Sciatic nerve (tissue), 2 donors: ENCODE measurements around the gene ZNF468. TPM values are rescaled to one million over a fixed set of nuclear protein-coding genes. Genes with fewer than 3 reads are reported as not detected.
"Not testable (repeated sequence)": the region's sequence is repeated elsewhere in the genome, so short reads cannot be mapped to it uniquely, and the experiment has no call there.

ENCODE experiments used
- ATAC-seq: fragments of 200-7000 bp; cut with Tn5 transposase; one replicate; pipeline ENCODE4 v1.9.1; 2020; ENCODE audit warnings: mild to moderate bottlenecking, moderate library complexity
- DNase-seq: peaks from one replicate; pipeline ENCODE4 v3.0.0-alpha.2; 2020; ENCODE audit warnings: low spot score
- intact Hi-C: fragments of 100-400 bp; cut with DNase I; formaldehyde crosslinking; loops from one replicate; pipeline ENCODE4 v1.14.2; 2022
- total RNA-seq: library from RNA; stranded (reverse); fragmentation: NEBNext Ultra II Directional; extraction: Animal tissue kit (Norgen Biotek cat#: 25700); gene quantifications from one replicate; pipeline ENCODE4 v1.2.1, GENCODE V29; 2021
- donor health status: DM: no; HTN: no; CAD: no.
- donor health status: DM: no; HTN: no; CAD: no.

The ZNF468 gene
- total RNA-seq = 12.8 TPM

DNA sequence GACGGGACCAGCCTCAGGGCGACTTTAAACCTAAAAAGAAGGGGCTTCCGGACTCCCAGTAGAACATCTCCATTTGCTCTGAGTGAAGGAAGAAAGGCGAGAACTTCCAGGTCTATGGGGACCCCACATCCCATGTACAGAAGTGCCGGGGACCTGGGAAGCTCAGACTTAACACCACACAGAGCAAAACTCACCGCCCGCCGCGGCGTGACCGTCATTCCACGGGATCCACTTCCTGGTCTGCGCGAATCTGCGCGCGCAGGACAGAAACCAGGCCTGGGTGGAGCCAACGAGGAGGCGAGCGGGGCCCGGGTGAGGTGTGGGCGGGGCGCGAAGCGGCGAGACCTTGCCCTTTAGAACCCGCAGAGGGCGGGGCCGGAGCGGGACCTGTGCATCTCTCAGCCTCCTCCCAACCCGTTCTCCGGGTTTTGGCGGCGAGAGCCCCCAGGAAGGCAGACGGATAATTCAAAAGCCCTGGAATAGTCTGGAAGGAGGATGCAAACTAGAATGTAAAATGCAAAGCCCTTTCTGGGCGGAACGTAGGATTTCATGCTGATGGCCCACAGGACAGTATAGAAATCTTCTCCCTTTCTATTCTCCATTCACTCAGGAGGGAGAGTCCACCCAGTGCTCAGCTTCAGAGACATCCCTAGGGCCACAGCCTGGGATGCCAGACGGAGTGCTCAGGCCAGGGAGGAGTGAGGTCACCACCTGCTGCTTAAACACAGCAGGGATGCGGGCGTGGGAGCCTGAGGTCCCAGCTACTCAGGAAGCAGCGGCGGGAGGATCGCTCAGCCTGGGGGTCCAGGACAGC lies at the start of gene ZNF468:
Gene ZNF468 (minus strand): TSS at position 242 of the 814 bp plus-strand sequence. CDS start 3,347 bp downstream, outside the sequence.
- ATAC-seq (peak; percentile 100), DNase-seq (peak; percentile 89)
- intact Hi-C loops = not testable (repeated sequence)

GRCh38 chr19:52904052-52904780 lies 46.8 kb upstream of the ZNF468 start:
- intact Hi-C loops = loop anchor here (1.0 kb wide), 1 partner anchor 21 kb away; no protein-coding TSS in a partner anchor
- DNase-seq, ATAC-seq: not testable (repeated sequence)

DNA sequence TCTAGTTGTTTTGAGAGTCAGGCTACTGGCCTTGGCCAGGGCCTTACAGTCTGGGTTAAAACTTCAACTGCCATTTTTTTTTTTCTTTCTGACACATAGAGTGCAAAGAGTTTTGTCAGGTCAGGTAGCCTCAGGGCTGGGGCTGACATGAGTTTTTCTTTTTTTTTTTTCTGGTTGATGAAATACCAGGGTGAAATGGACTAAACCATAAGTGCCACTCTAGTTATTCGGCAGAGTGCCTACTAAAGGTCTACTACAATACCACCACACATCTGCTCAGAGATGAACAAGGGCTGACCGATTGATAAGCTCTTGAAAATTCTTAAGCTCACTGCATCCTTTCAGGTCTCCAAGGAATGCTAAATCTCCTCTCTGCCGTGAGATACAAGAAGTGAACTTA lies 44.4 kb upstream of the ZNF468 start:
- intact Hi-C loops = no loop called here
- DNase-seq (no peak), ATAC-seq (no peak)

GRCh38 chr19:52898596-52898995 lies 41.2 kb upstream of the ZNF468 start:
- intact Hi-C loops, ATAC-seq, DNase-seq: not testable (repeated sequence)

GRCh38 chr19:52898101-52898500 lies 40.7 kb upstream of the ZNF468 start:
- no peak for DNase-seq
- ATAC-seq = peak; percentile 57
- intact Hi-C loops = no loop called here

DNA sequence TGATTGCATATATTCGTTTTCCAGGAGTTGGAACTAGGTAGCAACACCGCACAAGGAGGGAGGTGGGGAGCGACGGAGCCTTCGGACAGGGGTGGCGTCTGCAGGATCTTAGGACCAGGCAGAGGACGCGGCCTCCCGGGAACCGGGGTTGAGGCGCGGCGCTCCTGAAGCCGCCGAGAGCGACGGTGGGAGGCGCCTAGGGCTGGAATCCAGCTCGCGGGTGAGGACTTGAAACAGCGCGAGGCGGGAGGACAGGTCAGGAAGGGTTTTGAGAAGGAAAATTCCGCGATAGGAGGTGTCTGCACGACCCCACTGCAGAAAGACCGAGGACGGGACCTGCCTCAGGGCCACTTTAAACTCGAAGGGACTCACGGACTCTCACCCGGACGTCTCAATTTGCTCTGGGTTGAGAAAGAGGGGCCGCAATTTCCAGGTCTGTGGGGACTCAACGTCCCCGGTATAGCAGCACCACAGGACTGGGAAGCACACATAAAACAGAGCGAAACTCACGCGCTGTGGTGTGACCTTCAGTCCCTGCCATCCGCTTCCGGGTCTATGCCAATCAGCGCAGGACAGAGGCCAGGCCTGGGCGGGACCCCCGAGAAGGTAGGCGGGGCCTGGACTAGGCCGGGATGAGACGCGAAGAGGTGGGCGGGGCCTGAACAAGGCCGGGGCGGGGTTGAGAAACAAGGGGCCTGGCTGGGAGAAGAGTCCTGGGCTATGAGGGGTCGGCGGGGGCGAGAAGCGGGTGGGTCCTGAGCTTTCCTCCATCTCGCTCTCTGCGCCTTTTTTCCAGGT lies 39.9 kb upstream of the ZNF468 start, which contains the start of gene ZNF320:
Gene ZNF320 (minus strand): TSS at position 498 of the 798 bp plus-strand sequence. CDS start 7,380 bp downstream, outside the sequence.
- intact Hi-C loops = no loop called here
- DNase-seq (peak; percentile 98), ATAC-seq (peak; percentile 100)

DNA sequence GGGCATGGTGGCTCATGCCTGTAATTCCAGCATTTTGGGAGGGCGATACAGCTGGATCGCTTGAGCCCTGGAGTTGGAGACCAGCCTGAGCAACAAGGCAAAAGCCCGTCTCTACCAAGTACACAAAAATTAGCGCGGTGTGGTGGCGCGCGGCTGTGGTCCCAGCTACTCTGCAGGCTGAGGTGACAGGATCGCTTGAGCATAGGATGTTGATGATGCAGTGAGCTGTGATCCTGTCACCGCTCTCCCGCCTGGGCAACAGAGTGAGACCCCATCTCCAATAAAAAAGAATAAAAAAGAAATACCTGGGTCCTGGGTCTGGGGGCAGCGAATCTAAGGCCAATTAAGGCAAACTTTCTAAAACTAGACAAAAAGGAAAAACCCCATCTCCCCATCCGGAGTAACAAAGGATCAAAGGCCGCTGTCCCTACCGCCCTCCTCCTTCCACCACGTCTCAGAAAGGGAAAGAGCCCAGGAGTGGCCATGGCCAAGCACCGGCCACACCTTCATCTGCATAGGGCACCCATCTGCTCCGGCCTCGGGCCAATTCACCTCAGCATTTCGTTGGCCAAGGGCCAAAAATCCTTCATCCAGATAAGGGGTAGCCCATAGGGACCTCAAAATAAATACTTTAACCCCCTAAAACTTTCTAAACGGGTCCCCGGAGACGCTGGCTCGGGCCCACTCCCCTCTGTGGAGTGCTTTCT lies 39.2 kb upstream of the ZNF468 start:
- ATAC-seq = peak; percentile 51
- intact Hi-C loops = no loop called here
- DNase-seq = peak; percentile 65

- intact Hi-C loops = no loop called here
- DNase-seq (no peak), ATAC-seq (no peak)
Measured at GRCh38 chr19:52891336-52891735, 33.9 kb upstream of the ZNF468 start.

DNA sequence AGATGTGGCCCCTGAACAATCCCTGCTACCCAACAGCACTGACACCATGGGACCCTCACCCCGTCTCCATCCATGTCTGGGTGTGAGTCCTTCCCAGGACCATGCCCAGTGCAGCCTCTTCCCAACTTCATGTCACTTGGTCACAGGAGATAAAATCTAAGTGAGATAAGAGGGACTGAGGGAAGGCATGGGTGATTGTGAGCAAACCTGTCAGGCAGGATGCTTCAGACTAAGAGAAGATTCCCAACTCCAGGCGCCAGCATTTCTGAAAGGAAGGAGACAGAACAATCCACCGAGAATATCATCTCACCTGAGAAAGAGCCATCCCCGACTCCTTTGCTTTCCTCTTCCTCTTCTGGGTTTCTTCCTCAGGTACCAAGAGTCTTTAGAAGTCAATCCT lies 32.5 kb upstream of the ZNF468 start:
- intact Hi-C loops = no loop called here
- no peak for DNase-seq
- no peak for ATAC-seq

DNA sequence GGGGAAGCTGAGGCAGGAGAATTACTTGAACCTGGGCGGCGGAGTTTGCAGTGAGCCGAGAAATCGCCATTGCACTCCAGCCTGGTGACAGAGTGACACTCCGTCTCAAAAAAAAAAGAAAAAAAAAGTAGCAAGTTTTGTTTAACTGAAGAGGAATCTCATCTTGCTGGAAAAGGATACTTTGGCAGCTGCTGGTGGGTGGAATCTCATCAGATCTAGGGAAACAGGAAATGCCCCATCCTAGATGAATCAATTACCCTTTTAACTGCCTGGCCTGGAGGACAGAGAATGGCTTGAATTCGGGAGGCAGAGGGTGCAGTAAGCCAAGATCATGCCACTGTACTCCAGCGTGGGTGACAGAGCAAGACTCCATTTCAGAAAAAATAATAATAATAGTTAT lies 31.7 kb upstream of the ZNF468 start:
- DNase-seq = no peak

DNA sequence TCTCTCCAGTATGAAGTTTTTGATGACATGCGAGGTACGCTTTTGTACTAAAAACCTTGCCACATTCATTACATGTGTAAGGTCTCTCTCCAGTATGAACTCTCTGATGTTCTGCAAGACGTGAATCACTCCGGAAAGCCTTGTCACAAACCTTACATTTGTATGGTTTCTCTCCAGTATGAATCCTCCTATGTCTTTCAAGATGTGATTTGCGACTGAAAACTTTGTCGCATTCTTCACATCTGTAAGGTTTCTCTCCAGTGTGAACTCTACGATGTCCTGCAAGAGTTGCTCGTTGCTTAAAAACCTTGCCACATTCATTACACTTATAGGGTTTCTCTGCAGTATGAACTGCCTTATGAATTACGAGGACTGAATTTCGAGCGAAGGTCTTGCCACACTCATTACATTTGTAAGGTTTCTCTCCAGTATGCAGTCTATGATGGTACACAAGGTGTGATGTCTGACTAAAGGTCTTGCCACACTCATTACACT lies 23.5 kb upstream of the ZNF468 start:
- no peak for DNase-seq
- ATAC-seq = no peak
- intact Hi-C loops = no loop called here

More for the DNA sequence above, 31.7 kb upstream of the ZNF468 start:
- intact Hi-C loops = no loop called here
- no peak for ATAC-seq

DNA sequence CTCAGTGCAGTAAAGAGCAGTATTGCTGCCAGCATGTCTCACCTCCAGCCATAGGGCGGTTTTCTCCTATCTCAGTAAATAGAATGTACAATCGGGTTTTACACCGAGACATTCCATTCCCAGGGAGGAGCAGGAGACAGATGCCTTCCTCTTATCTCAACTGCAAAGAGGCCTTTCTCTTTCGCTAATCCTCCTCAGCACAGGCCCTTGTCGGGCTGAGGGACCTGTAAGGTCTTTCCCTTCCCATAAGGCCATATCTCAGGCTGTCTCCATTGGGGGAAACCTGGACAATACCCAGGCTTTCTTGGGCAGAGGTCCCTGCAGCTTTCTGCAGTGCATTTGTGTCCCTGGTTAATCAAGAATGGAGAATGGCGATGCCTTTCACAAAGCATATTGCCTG lies 15.6 kb upstream of the ZNF468 start:
- intact Hi-C loops, ATAC-seq, DNase-seq: not testable (repeated sequence)

DNA sequence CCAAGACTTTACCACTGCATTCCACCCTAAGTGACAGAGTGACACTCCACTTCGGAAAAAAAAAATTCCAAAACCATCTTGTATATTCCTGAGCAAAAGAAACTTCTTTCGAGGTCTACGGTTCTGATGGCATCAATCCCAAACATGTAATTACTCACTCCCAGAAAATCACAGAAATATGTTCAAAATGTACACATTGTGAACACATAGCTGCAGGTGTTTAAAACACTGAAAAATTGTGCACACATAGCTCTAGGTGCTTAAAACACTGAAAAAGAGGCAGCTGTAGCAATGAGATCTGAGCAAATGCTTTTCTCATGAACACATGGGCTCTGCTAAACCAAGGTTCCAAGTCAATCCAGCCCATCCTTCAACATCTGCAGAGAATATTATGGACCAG lies 14.0 kb upstream of the ZNF468 start:
- intact Hi-C loops = no loop called here
- DNase-seq (no peak), ATAC-seq (no peak)

DNA sequence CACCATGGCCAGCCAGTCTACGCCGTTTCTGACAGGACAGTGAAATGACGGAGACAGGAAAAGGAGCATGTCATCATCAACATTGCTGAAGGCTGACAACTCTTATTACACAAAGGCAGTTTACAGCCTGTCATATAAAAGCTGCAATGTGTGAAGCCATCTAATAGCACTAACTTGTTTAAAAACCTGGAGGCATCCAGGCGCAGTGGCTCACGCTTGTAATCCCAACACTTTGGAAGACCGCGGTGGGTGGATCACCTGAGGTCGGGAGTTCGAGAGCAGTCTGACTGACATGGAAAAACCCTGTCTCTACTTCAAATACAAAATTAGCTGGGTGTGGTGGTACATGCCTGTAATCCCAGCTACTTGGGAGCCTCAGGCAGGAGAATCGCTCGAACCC lies 10.6 kb upstream of the ZNF468 start:
- DNase-seq, intact Hi-C loops, ATAC-seq: not testable (repeated sequence)

DNA sequence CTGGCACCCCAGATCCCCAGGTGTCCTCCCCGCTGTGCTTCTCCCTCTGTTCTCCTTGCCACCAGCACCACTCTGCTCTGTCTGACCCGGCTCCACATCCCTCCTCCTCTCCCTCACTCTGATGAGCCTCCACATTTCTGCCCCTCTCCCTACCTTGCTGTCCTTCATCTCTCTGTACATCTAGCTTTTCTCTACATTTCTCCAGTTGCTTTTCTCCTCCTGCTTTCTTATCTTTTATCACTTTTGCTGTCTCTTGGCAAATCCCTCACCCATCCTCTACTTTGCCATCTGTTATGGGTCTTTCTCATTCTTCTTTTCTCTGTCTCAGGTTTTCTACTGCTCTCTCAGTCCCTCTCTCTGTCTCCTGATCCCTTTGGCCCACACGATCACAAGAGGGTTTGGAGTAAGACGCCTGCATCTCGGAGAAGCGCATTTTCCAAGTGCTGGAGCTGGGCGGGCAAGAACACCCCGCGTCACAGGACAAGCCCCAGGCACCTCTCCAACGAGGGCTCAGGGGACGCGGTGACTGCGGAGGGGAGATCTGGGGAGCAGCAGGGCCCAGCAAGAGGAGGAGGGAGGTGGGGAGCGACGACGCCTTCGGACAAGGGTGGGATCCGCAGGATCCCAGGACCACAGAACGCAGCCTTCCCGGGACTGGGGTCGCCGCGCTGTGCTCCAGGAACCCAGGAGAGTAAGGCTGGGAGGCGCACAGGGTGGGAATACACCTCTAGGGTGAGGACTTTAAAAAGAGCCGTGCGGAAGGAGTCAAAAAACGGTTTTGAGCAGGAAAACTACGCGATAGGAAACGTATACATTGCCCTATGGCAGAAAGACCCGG lies 660 bp downstream of the ZNF468 start:
- intact Hi-C loops, DNase-seq: not testable (repeated sequence)
- peak; percentile 48 for ATAC-seq

- intact Hi-C loops, ATAC-seq, DNase-seq: not testable (repeated sequence)
Measured at GRCh38 chr19:52847352-52847751, 10.1 kb downstream of the ZNF468 start.

GRCh38 chr19:52840825-52841465 lies 16.5 kb downstream of the ZNF468 start:
- ATAC-seq, intact Hi-C loops, DNase-seq: not testable (repeated sequence)
